Stimulated activated CD4-positive, alpha-beta T cell treated with anti-CD3 and anti-CD28 coated beads, TNF-alpha, amount 100 ng/mL, for 1 hour (primary cell): ENCODE data around the gene ANKRD37.
A peak's percentile ranks its signal among the peaks of the same experiment; 100 is the strongest.

ENCODE experiments used
- DNase-seq, 3 donors: peaks; one replicate each; pipeline ENCODE4 v3.0.0-alpha.2; 2020; ENCODE audit warnings: low read depth in 3 of 3, low spot score in 1 of 3

Gene ANKRD37

DNA sequence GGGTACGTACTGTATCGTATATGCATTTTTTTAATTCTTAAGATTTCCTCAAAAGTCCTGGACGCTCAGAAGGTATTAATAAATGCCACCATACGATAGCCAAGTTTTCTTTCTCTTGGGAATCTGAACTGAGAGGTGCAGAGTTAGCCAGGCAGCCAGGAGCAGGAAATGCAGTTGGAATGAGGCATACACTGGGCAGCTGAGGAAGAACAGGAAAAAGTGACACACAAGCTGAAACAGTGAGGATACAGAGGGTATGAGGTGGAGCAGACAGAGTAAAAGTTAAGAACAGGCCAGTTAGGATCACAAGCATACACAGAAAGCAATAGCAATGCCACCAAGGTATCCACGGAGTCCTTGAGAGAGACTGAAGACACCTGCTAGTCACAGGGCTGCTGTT, 15.8 kb downstream of the ANKRD37 start:
- DNase-seq, result no peak

DNA sequence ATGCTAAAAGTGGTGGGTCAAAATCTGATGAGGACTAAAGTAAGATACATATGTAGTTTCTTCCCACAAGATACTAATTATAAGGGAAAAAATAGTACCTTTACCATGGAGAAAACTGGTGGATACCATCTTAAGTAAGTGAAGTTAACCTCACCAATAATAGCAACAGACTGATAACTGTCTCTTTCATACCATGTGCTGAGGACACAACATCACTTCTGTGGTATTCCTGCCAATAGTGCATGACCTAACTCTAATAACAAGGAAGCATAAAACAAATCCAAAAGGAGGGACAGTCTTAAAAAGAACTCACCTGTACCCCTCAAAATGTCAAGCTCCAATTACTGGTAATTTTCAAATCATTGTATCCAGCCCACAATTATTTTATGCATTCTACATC, 20.3 kb downstream of the ANKRD37 start:
- DNase-seq, result no peak

DNA sequence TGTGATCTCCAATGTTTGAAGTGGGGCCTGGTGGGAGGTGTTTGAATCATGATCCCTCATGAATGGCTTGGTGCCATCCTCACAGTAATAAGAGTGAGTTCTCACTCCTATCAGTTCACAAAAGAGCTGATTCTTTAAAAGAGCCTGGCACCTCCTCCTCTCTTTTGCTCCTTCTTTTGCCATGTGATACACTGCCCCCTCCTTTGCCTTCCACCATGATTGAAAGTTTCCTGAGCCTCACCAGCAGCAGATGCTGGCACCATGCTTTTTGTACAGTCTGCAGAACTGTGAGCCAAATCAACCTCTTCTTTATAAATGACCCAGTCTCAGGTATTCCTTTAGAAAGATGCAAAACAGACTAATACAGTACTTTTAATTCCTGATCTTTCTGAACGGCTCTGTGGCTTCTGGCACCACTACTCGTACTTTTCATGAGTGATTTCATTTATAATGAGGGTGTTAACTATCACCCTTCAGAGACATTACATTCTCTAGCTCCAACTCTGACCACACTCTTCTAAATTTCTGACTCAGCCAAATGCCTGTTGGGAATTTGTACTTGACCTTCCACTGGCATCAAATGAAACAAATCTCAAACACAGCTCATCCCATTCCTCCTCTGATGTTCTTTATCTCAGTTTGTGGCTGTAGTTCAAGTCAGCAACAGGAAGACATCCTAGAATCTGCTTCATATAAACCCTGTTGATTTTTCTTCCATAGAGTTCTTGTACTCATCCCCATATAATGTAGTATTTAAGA, 24.9 kb downstream of the ANKRD37 start:
- DNase-seq, result no peak

DNA sequence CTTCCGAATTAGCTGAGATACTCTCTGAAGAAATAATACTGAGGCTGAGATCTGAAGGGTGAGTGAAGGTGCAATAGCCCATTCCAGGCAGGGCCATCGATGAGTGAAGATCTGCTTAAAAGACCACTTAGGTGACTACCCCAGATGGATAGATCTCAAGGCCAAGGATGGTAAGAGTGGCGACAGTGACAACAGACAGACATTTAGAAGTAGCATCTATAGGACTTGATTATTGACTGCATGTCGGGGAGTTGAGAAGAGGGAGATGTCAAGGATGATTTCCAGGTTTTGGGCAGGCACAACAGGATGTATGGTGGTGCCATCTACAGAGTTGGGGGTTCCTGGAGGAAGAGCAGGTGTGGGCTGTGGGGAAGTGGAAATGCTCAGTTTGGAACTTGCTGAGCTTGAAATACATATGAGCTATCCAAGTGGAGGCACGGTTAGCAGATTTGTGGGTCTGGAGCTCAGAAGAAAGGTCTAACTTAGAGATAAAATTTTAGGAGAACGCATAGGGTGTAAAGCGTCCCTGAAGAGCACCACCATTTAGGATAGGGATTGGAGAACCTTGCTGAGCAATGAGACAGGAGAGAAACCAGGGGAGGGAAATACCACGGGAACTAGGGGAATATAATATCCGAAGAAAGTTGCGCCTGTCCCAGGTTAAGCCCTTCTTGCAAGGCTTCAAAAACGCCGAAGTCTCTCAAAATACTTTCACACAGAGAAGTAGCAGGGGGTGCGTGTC, 28.4 kb downstream of the ANKRD37 start:
- DNase-seq, result no peak

DNA sequence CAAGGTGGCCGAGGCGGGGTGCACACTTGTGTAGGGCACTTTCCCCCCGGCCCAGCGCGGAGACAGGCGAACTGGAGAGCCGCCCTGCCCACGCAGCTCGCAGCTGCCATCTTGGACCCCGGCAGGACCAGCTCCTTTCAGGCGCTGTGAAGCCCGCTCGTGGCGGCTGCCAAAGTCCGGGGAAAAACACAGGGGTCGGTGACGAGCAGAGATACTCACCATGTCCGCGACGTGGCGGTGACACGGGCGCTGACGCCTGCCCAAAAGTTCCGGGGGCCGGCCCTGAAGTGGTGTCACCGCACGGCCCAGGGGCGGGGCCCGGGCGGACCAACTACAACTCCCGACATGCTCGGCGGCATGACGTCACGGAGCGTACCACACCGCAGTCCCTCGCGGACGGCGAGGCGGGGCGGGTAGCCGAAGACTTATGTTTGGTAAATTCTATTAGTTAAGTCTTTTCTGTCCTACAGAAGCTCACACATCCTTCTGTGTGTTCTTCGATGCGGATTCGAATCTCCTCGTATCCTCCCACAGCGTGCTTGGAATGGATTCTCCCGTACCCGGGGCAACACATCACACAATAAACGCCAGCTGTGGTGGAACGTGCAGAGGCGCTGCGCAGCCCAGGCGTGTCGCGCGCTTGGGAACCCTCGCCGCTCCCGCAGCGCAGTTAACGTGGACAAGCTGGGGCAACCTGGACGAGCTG, 29.2 kb downstream of the ANKRD37 start, which contains the start of gene UFSP2:
TSS of gene UFSP2 (minus strand) at position 318 of the 706 bp plus-strand sequence. CDS start at position 222, 96 bp downstream.
- peak; percentile 70 to 86 (median 86) for DNase-seq

DNA sequence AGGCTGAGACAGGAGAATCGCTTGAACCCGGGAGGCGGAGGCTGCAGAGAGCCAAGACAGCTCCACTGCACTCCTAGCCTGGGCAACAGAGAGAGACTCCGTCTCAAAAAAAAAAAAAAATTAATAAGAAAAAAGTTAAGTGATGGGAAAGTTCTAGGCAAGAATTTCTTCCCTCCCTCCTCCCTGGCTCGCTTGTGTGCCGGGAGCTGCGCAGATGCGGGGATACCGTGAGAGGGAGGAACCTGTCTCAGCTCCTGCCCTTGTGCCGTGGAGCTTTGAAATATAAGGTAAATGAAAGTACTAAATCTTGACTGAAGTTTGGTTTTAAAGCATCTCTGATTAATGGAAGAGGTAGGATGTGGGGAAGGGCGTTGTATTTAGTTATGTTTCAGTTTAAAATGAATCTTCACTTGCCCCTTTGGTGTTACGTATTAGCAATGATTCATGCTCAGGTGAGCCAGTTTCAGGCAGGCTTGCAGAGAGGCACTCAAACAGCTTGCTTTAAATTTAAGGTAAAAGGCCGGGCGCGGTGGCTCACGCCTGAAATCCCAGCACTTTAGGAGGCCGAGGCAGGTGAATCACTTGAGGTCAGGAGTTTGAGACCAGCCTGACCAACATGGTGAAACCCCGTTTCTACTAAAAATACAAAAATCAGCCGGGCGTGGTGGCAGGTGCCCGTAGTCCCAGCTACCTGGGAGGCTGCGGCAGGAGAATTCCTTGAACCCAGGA, 30.5 kb downstream of the ANKRD37 start:
- no peak for DNase-seq

DNA sequence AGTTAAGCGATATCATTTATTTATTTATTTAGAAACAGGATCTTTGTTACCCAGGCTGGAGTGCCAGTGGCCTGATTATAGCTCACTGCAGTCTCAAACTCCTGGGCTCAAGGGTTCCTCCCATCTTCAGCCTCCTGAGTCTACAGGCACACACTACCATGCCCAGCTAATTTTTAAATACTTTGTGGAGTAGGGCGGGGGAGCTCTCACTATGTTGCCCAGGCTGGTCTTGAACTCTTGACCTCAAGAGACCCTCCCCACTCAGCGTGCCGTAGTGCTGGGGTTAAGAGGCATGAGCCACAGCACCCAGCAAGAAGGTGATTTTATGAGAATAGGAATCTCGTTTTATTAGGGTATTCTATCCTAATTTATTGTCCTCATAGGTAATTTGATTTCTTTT, 33.0 kb downstream of the ANKRD37 start:
- DNase-seq, result no peak

DNA sequence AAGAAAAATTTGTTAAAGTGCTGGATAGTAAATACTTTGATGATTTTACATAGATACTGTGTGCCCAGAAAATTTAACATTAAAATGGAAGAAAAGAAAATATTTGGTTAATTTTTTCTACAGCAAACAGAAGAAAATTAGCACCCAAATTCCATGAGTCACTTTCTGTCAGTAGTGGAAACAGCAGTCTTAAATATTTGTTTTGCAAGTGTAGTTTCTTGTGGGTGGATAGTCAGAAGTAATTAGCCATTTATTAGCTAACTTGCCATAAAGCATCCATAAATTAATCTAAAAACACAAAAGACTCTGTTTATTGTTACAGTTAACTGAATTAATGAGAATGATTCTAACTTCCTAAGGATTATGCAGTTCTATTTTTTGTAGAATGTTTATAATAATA, 38.8 kb downstream of the ANKRD37 start:
- DNase-seq, result no peak

DNA sequence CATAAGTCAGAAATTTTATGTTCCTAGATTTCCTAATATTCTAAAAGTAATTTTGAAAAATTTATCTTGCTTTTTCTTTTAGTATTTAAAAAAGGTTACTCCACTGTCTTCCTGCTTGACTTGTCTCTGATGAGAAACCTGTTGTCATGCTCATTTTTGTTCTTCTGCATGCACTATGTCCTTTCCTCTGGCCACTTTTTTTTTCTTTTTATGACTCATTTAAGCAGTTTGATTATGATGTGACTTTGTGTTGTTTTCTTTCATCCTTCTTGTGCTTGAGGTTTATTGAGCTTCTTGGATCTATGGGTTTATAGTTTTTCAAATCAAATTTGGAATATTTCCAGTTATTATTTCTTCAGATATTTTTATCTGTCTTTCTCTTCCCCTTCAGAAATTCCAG, 41.2 kb downstream of the ANKRD37 start:
- no peak for DNase-seq

DNA sequence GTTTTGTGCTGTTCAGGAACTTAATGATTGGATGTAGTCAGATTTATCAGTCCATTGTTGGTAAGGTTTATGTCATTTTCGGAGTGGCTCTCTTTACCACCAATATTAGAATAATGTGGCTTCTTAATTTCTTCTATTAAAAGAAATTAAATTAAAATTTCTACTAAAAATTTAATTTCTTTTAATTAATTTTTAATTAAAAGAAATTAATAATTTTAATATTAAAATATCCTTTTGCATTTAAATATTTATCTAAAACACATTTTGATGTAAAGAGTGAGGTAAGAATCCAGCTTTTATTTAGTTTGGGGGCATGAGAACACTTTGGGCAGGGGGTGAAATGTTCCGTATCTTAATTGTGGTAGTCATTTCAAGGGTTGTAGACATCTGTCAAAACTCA, 44.8 kb downstream of the ANKRD37 start:
- DNase-seq, result no peak

DNA sequence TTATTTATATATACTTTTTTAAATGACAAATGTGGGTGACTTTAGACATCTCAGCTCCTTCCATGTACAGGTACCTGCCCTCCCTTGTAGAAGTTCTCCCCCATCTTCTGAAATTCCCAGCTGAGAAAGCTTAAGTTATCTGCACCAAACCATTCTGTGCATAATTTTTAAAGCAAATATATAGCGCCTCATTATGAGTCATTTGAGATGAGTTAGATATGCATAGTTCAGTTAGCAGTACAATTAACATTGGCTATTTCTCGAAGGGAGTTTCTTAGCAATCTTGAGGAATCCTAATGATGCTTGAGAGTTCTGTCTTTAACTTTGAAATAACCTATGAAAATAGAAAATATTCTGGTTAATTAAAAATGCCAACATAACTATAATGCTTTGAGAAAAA, 48.6 kb downstream of the ANKRD37 start:
- no peak for DNase-seq
